ENCODE data around the gene ARMH1.

Gene ARMH1

DNA sequence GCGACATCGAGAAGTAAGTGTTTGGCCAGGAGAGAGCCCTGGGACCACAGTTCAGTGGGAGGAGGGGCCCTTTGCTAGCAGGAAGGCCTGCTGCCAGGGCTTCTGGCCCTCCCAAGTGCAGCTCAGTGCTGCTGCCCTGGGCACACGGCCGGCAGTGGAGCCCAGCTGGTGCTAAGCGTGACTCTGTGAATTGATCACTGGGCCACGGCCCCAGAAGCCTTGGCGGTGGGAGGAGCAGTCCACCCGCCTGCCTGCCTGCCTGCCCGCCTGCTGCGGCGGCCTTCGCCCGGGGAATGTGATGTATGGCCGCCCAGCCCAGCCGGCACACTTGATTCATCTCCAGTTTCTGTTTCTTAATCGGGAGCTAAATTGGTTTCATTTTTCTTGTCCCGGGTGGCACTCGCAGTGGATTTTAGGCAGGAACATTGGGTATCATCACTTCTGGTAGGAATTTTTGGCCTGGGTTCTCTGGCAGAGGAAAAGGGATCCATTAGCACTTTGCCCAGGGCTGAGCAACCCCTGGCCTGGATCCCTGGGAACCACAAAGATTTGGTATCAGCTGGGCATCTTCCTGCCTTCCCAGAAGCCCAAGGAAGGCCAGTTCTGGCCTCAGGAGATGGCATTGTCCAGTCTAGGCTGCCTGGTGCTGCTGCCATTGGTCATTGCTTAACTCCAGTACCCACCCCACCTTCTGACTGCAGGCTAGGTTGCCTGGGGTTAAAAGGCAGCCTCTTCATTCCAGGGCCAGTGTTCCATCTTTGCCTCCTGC lies 28.9 kb upstream of the ARMH1 start:
- Histone ChIP-seq H2AFZ (ENCODE audit: low read length) (no peak overlapping the region), H3K27me3 (ENCODE audit: insufficient read depth, low read length, poor library complexity, severe bottlenecking) (no peaks in the 10 kb centered on the region), H3K4me3 (ENCODE audit: low read length, poor library complexity, severe bottlenecking) (no peak overlapping the region), H3F3A (ENCODE audit: low read depth) (no peaks in the 10 kb centered on the region), H3K9me2 (replicated peaks; ENCODE audit: low read depth, low read length) (no peaks in the 10 kb centered on the region), H4K20me1 (ENCODE audit: insufficient read depth, low read length, poor library complexity, severe bottlenecking) (no peaks in the 10 kb centered on the region), H3K9me3 (ENCODE audit: insufficient read depth, low read depth, low read length) (no peaks in the 10 kb centered on the region), H3K9ac (ENCODE audit: low read depth, low read length, poor library complexity, severe bottlenecking) (no peak overlapping the region), H3K4me2 (ENCODE audit: low read depth, low read length, poor library complexity, severe bottlenecking) (no peak overlapping the region), H3K4me1 (ENCODE audit: insufficient read depth, low read length, poor library complexity, severe bottlenecking) (no peaks in the 10 kb centered on the region), H3K36me3 (ENCODE audit: insufficient read depth, low read length) (peaks cover 99% of the 10 kb centered on the region; the same call in 1 of the 2 replicates), H3K79me2 (ENCODE audit: insufficient read depth, low read length) (peaks cover 5% of the 10 kb centered on the region; the same call in 1 of the 2 replicates)
- no peak for TF ChIP-seq CTCF (conservative IDR thresholded peaks at IDR 0.05; ENCODE audit: low read length)
- TF ChIP-seq EZH2phosphoT487 (IDR thresholded peaks at IDR 0.05; ENCODE audit: borderline replicate concordance), result no peak

DNA sequence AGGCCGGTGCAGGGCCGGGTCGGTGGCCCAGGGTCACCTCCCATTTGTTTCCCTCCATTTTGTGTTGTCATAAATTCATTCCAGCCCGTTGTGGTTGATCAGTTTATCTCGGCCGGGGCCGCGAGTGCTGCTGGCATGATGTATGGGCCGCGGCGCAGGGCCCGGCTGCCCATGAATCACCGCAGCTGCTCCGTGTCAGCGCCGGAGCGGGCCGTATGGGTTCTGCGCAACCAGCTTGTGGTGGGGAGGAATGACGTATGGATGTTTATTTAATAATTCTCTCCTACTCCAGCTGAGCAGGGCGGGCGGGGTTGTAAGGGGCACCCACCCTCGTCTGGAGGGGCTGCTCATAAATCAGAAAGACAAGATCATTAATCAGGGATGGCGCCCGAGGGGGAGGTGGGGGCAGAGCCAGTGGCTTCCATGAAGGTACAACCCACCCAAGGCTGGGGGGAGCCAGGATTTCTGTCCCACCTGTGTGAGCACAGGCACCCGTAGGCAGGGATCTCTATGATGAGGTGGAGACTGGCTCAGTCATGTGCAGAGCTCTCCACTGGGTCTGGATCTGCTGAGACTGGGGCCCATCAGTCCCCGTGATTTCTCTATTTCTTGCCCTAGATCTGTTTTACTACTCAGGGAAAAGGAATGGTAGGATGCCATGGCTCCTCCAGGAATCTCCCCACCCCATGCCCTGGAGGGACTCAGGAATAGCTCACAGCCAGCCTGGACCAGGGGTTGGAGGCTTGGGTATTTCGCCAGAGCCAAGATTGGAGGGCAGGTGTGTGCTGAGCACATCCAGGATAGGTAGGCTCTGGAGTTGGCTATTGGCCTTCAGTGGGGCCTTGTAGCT lies 28.0 kb upstream of the ARMH1 start:
- Histone ChIP-seq H3F3A (ENCODE audit: low read depth) (no peaks in the 10 kb centered on the region), H3K4me3 (ENCODE audit: low read length, poor library complexity, severe bottlenecking) (no peak overlapping the region), H3K27me3 (ENCODE audit: insufficient read depth, low read length, poor library complexity, severe bottlenecking) (no peaks in the 10 kb centered on the region), H4K20me1 (ENCODE audit: insufficient read depth, low read length, poor library complexity, severe bottlenecking) (no peaks in the 10 kb centered on the region), H3K9ac (ENCODE audit: low read depth, low read length, poor library complexity, severe bottlenecking) (no peak overlapping the region), H3K9me3 (ENCODE audit: insufficient read depth, low read depth, low read length) (no peaks in the 10 kb centered on the region), H3K36me3 (ENCODE audit: insufficient read depth, low read length) (peaks cover 99% of the 10 kb centered on the region; the same call in 1 of the 2 replicates), H3K79me2 (ENCODE audit: insufficient read depth, low read length) (peaks cover 5% of the 10 kb centered on the region; the same call in 1 of the 2 replicates), H3K9me2 (replicated peaks; ENCODE audit: low read depth, low read length) (no peaks in the 10 kb centered on the region), H2AFZ (ENCODE audit: low read length) (no peak overlapping the region), H3K4me2 (ENCODE audit: low read depth, low read length, poor library complexity, severe bottlenecking) (no peak overlapping the region), H3K4me1 (ENCODE audit: insufficient read depth, low read length, poor library complexity, severe bottlenecking) (no peaks in the 10 kb centered on the region)
- TF ChIP-seq EZH2phosphoT487 (IDR thresholded peaks at IDR 0.05; ENCODE audit: borderline replicate concordance) (no peak), CTCF (conservative IDR thresholded peaks at IDR 0.05; ENCODE audit: low read length) (no peak)

DNA sequence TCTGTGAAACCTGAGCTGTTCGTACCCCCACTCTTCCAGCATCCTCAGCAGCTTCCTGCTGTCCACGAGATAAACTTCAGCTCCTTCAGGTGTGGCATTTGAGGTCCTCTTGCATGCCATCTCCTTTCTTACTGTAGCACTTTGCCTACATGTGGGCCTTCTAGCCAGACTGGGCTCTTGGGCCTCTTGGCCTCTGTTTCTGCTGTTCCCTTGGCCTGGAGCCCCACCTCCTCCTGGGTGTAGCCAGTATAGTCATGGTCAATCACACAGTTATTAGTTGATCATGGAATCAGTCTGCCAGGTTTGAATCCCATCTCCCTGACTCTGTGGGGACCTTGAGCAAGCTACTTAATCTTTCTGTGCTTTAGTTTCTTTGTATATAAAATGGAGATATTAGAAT lies 26.6 kb upstream of the ARMH1 start:
- H3K36me3 ChIP-seq (ENCODE audit: insufficient read depth, low read length), result peaks cover 90% of the 10 kb centered on the region; the same call in 1 of the 2 replicates
- TF ChIP-seq CTCF (conservative IDR thresholded peaks at IDR 0.05; ENCODE audit: low read length), result no peak
- TF ChIP-seq EZH2phosphoT487 (IDR thresholded peaks at IDR 0.05; ENCODE audit: borderline replicate concordance), result no peak
- H3K4me1 ChIP-seq (ENCODE audit: insufficient read depth, low read length, poor library complexity, severe bottlenecking), result no peaks in the 10 kb centered on the region
- H3K27me3 ChIP-seq (ENCODE audit: insufficient read depth, low read length, poor library complexity, severe bottlenecking), result no peaks in the 10 kb centered on the region
- no peaks in the 10 kb centered on the region for H3K9me3 ChIP-seq (ENCODE audit: insufficient read depth, low read depth, low read length)
- H2AFZ ChIP-seq (ENCODE audit: low read length), result no peak overlapping the region
- H3F3A ChIP-seq (ENCODE audit: low read depth), result 0 out of 2 replicates have a peak, but pooled peaks cover 5% of the 10 kb centered on the region
- H4K20me1 ChIP-seq (ENCODE audit: insufficient read depth, low read length, poor library complexity, severe bottlenecking), result no peaks in the 10 kb centered on the region
- H3K9ac ChIP-seq (ENCODE audit: low read depth, low read length, poor library complexity, severe bottlenecking), result no peak overlapping the region
- H3K79me2 ChIP-seq (ENCODE audit: insufficient read depth, low read length), result peaks cover 2% of the 10 kb centered on the region; the same call in 1 of the 2 replicates
- H3K9me2 ChIP-seq (replicated peaks; ENCODE audit: low read depth, low read length), result no peaks in the 10 kb centered on the region
- H3K4me3 ChIP-seq (ENCODE audit: low read length, poor library complexity, severe bottlenecking), result no peak overlapping the region
- no peak overlapping the region for H3K4me2 ChIP-seq (ENCODE audit: low read depth, low read length, poor library complexity, severe bottlenecking)
